Colon (tissue), 2 donors: Measurements from ENCODE around the gene PRRC2C.
A peak's percentile ranks its signal among the peaks of the same experiment; 100 is the strongest.
"Not testable (repeated sequence)": the region's sequence is repeated elsewhere in the genome, so short reads cannot be mapped to it uniquely, and the experiment has no call there.

Experiments used
- FAIRE-seq: peaks from 2 replicates; lab custom pipeline; 2012; peaks lifted over from hg19 to GRCh38; lab: Jason Lieb, UNC
- donor health status: control.
- donor health status: control.

PRRC2C gene

DNA sequence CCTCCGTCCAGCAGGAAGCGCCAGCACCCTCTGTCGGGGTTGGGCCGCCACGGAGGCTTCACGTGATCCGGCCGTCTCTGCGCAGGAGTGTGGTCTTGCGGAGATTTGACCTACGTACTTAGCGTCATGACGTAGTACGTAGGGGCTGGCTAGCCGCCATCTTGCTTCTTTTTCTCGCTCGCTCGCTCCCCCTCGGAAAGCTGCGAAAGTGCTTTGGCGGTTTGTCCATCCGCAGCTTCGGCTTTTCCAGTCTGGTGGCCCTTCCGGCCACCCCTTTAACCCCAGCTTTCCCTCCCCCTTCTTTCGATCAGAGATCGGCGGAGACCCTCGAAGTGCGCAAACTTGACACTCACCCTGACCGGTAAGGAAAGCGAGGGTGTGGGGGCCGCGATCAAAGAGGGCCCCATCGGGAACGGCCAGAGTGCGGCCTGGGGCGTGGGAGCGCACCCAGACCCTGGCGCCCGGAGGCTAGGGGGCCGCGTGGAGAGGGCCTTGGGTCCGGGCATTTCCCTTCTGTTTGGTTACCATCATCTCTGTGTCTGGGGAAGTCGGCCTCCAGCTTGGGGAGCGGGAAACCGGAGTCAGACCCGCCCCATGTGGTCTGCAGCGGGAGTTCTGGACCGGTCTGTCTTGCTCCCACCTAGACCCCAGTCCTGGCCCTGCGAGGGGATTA, at the start of gene PRRC2C:
Gene PRRC2C (plus strand): TSS at position 156 of the 673 bp plus-strand sequence. CDS start 26,559 bp downstream, outside the sequence.
- FAIRE-seq, result peak; percentile 78

DNA sequence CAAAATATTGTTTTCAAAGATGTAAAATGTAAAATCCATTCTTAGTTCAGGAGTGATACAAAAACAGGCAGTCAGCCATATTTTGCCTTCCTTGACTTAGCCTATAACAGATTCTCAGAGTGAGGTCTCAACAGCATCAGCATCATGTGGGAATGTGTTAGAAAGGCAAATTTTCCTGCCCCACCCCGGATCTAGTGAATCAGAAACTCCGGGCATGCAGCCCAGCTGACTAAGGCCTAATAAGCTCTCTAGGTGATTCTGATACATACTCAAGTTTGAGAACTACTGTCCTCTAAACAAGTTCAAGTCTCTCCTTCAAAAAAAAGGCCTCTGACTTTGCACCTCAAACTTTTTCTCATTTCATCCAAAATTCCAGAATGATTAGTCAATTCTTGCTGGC, 46.9 kb upstream of the PRRC2C start:
- FAIRE-seq, result no peak

DNA sequence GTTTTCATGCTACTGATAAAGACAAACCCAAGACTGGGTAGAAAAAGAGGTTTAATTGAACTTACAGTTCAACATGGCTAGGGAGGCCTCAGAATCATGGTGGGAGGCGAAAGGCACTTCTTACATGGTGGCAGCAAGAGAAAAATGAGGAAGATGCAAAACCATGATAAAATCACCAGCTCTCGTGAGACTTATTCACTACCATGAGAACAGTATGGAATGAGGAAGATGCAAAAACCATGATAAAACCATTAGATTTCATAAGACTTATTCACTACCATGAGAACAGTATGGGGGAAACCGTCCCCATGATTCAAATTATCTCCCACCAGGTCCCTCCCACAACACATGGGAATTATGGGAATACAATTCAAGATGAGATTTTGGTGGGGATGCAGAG, 45.1 kb upstream of the PRRC2C start:
- not testable (repeated sequence) for FAIRE-seq

DNA sequence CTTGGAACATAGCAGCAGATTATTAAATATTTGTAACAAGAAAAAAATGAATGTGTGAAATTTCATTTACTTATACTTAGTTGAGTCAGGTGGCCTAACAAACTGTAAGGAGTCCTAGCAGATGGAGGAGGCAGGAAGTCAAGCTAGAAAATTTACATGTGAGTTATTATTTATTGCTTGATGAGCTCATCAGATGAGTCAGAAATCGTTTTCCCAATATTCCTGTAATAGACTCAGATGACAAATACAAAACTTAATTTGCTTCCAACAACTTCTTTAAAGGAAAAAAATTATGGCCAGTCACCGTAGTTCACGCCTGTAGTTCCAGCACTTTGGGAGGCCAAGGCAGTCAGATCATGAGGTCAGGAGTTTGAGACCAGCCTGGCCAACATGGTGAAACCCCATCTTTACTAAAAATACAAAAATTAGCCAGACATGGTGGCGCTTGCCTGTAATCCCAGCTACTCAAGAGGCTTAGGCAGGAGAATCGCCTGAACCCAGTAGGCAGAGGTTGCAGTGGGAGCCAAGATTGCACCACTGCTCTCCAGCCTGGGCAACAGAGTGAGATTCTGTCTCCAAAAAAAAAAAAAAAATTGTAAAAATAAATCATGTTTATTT, 43.9 kb upstream of the PRRC2C start:
- FAIRE-seq, result not testable (repeated sequence)

DNA sequence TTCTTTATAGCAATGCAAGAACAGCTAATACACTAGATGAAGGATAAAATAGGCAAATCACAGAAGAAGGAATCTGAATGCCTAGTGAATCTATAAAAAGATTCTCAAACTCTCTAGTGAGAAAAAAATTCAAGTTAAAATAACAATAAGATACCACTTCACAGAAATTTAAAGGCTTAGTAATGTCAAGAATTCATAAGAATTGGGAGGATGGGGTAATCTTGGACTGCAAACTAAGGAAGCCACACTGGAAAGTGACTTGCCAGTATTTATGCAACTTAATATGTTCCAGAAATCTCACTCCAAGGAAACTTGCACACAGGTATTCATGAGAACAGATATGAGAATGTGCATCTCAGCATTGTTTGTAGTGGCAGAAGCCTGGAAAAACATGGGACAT, 38.9 kb upstream of the PRRC2C start:
- FAIRE-seq, result no peak

DNA sequence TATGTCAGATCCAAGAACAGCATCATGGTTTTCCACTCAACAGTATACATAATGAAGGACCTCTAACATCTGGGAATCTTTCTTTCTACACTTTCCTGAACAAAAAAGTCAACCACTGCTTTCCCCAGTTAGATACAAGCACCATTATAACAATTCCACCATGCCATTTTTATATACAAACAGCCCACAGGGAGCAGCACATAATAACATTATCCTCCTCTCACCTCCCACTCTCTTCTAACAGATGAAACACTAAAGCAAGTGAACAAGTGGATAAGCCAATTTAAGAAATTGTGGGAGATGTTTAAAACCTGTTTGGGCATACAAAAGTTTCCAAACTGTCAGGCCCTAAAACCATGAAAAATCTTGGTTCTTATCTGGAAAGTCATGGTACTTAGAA, 29.4 kb upstream of the PRRC2C start:
- no peak for FAIRE-seq

DNA sequence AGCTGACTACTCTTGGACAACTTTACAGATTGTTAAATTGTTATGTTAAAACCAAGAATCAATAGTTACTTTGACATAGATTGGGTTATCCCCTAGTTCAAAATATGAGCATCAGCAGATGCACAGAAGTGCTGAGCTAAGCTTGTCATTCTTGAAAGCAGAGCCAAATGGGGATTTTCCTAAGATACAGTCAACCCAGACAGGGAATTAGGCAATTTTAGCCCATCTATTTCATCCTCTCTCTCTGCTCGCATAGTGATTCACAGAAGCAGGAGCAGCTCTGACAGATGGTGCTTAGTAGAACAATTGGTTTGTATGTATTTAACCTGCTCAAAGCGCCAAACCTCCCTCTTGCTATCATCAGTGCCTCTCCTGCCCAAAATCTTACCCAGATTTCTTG, 27.9 kb upstream of the PRRC2C start:
- FAIRE-seq, result no peak

DNA sequence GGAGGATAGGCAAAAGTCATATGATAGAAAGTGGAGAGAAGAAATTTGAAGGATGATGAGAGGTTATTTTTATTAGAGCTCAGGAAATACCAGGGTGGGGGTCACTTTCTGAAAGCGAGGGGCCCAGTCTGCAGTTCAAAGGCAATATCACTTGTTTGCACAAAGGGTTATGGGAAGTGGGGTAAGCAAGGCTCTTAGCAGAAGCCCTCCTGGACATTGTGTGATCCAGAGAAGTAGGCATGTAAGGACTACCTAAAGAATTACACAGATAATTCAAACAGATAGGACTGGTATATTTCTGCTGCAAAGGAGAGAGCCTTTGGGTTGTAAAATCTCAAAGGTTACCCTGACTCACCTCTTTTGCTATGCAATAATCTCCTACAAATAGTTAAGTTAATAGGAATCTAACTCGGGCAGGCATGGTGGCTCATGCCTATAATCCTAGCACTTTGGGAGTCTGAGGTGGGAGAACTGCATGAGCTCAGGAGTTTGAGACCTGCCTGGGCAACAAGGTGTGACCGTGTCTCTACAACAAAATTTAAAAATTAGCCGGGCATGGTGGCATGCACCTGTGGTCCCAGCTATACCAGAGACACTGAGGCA, 25.2 kb upstream of the PRRC2C start:
- FAIRE-seq, result no peak

DNA sequence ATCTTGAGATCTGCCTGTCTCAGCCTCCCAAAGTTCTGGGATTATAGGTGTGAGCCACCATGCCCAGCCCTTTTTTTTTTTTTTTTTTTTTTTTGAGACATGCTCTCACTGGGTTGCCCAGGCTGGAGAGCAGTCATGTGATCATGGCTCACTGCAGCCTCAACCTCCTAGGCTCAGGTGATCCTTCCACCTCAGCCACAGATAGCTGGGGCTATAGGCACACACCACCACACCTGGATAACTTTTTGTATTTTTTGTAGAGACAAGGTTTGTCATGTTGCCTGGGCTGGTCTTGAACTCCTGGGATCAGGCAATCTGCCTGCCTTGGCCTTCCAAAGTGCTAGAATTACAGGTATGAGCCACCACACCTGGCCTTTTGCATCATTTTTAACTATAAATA, 17.7 kb upstream of the PRRC2C start:
- FAIRE-seq, result no peak

DNA sequence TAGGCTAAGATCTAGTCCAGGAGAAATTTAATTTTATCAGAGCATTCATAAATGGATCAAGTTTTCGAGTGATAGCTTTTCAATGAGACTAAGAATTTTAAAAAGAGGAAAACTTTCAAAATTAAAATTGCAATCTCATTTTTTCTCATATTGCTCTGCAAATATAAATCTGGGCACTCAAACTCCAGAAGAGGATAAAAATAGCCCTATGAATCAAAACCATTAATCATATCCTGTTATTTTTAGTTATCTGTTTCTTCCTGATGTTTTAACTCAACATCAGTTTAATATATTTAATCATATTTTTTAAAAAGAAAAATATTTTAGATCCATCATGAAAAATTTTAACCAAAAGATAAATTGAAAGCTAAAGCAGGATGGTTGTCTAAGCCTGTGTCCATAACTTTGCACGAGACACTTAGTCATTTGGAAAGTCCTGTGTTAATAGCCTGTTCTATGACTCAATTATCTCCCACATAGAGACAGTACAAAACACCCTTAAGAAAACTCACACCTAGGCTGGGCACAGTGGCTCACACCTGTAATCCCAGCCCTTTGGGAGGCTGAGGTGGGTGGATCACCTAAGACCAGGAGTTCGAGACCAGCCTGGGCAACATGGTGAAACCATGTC, 17.1 kb upstream of the PRRC2C start:
- FAIRE-seq, result no peak

DNA sequence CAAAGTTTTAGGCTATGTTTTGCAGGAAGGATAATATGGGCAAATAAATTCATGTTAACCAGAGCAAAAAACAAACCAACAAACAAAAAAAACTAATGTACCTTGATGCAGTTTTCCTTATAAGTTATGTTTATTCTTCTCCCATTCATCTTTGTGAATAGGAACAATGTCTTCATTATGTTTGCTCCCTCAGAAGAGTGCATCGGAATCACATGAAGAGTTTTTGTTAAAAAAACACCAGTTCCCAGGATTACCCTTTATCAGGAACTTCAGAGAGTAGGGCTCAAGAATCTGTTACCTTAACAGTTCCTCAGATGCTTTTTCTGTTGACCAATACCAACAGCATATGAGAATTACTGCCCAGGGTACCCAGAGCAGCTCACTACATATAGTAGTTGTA, 14.6 kb upstream of the PRRC2C start:
- no peak for FAIRE-seq

DNA sequence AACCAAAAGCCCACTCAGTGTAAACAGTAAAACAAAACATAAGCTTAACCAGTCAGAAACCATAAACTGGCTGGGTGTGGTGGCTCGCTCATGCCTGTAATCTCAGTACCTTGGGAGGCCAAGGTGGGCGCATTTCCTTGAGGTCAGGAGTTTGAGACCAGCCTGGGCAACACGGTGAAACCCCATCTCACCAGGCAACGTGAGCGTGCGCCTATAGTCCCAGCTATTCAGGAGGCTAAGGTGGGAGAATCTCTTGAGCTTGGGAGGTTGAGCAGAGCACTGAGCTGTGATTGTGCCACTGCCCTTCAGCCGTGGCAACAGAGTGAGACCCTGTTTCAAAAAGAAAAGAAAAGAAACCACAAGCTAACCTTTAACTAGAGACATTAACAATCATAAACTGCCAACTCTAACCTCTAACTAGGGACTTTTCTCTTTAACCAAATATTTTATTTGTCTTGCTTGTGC, 13.1 kb upstream of the PRRC2C start:
- no peak for FAIRE-seq

DNA sequence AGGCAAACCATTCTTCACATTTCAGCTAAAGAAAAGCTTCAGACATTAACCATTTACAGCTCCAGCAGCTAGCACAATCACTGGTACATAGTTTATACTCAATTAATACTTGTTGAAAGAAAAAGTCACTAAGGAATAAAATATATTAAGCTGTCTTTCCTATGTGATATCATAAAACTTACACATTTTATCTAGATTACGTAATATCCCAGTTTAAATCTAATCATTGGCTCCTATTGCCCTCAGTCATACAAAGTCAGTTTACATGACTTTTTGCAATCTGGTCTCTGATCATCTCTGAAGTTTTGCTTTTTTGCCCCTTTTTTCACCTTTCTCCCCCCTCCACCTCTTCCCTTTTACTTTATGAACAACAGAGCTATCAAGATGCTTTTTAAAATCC, 8.5 kb upstream of the PRRC2C start:
- no peak for FAIRE-seq

DNA sequence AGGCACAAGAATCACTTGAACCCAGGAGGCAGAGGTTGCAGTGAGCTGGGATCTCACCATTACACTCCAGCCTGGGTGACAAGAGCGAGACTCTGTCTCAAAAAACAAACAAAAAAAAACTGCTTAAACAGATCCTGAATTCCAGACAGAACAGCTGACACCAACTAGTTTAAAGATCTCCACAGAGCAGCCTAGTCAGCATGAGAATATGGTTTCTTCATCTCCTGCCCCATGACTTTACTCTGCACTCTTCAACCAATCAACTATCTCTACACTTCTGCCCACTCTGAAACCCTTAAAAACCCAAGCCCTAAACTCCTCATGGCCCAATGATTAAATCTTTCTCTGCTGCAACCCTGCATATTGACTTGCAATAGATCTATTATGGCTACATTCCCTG, 7.5 kb upstream of the PRRC2C start:
- FAIRE-seq, result no peak

DNA sequence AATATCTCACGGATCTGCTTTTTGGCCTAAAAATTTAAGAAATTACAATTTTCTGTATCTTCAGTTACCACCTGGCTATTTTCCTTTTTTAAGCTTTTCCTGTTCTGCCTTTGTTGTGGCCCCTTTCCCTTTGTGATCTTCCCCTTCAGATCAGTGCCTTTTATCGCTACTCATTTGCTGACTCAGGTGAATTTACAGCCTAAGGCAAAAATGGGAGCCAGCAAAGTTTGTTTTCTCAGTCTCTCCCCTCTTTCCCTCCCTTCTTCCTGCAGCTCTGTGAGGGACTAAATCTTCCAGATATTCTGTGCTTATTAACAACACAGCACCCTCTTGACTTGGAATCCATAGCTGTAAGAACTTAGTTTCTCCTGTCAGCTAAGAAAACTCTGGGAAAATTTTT, 5.3 kb upstream of the PRRC2C start:
- FAIRE-seq, result no peak

DNA sequence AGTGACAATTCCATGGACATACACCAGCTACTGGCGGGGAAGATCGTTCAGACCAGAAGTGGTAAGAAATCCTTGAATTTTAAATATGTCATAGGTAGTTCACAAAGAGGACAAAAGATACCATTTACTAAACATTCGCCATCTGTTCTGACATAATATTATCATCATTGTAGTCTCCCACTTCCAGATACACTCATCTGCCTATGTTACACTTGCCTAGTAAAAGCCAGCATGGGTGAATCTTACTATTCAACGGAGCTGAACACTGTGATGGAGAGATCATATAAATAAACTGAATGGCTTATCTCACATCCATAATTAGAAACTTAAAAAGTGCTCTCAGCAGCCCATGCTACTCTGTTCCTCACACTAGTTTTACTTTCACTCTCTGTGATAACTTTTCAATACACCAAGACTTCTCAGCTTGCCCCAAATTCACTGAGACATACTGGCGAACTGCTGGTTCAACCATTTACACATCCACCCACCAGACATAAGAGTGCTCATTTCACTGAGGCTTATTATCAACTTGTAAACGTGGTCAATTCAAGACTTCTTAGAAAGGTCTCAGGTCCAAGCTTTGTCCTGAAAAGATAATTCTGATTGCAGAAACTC, 463 bp upstream of the PRRC2C start:
- FAIRE-seq, result no peak

DNA sequence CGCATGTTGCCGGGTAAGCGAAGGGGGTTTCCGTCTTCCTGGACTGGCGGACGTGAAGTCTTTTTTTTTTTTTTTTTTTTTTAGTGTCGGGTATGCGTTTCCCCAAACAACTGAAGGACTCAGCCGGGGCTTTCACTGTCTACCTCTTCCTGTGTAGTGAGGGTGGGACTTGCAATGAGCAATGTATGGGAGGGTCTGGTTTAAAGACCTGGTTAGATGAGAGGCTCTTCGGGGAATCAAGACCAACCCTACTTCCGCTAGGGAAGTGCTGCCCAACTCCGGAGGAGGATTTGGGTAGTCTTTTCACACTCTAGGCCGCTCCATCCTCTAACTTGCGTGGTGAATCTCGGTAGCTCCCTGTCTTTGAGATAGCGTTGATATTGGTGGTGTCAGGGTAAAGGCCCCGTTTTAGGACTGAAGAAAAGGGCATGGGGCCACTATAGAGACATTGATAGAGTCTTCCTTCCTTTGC, 754 bp downstream of the PRRC2C start:
- FAIRE-seq, result no peak

DNA sequence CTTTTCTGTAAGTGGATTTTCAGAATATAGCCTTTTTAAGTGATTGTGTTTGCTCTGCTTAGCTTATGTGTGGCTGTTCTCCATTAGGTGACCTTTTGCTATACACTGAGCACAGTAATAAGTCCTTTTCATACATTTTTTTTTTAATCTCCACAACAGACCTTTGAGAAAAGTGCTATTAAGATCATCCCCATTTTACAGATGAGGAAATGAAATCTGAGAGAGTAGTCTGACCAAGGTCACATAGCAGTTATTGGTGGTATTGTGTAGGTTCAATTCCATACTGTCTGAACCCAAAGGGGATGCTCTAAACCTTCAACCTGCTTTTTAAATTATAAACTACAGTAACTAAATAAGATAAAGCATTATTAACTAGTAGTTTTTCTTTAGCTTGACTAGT, 1.7 kb downstream of the PRRC2C start:
- no peak for FAIRE-seq

DNA sequence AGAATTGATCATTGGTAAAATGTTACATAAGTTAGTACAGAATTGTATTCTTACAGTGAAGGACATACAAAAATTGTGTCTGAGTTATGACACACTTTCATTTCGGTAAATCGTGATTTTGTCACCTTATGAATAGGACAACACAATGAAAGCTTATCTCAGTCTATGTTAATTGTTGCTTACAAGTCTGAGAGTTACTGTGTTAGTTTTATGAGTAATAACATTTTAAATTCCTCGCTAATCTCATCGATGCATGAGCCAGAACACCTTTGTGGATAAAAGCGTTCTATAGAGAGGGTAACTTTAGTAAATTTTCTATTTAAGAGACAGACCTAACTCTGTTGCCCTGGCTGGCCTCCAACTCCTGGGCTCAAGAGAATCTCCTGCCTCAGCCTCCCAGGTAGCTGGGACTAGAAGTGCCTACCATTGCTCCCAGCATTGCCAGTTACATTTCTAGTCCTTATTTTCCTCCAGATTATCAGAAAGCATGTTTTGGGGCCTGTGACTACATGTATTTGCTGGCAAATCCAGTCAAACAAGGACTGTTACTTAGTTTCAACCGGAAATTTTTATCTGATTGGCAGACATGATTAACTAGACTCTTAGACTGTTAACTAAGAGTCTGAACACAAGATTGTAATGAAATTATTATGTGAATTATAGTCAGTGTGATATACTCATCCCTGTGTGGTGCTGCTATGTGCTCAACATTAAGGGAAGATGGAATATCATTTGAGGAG, 3.0 kb downstream of the PRRC2C start:
- no peak for FAIRE-seq

DNA sequence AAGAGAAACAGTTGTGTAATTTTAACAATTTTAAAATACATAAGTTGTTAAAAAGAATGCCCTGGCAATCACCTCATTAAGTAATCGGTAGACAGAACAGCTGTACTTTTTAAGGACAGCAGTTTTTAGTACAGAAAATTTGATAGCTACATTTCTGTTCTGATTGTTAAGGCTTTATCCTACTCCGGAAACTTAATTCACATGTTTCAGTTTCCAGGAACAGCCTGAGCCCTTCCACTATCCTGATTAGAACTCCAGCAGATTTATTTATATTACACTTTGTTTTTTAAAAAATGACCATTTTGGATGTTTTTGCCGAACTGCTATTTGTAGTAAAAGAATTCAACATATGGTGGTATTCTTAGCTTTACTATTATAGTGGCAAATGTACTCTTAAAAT, 8.7 kb downstream of the PRRC2C start:
- no peak for FAIRE-seq

DNA sequence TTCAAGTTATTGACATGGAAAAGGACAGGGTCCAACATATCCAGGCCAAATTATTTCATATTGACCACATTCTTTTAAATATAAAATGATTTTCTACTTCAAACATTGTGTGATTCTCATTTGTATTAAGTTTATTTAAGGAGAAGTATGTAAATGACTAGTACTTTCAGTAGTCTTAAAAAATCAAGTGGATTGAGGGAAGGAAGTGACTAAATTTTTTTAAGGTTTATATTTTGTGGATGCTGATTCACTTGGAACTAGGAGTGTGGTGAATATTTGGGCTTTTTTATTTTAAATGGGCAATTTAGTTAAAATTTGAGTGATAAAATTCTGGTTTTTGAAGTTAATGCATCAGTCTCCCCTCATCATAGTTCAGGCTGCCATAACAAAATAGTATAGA, 10.1 kb downstream of the PRRC2C start:
- FAIRE-seq, result no peak

DNA sequence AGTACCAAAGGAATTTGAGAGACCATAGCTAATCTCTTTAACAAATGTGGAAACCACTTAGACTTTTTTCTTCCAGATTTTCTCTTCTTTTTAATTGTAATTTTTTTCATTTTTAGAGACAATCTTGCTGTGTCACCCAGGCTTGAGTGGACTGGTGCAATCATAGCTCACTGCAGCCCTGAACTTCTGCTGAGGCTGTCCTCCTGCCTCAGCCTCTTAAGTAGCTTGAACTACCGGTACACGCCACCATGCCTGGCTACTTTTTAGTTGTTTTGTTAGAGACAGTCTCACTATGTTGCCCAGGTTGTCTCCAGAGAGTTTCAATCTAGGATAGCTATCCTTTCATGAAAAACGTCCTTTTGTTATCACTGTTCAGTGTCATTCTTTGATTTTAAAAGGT, 15.0 kb downstream of the PRRC2C start:
- no peak for FAIRE-seq
